SK-MEL-5 (cell line): ENCODE measurements around the gene YPEL2. TPM values are rescaled to one million over a fixed set of nuclear protein-coding genes. Genes with fewer than 3 reads are reported as not detected.
"Not testable (repeated sequence)": the region's sequence is repeated elsewhere in the genome, so short reads cannot be mapped to it uniquely, and the experiment has no call there.

ENCODE experiments used
- DNase-seq: peaks from one replicate; pipeline ENCODE4 v3.0.0-alpha.2; 2016; ENCODE audit warnings: low read depth, low spot score
- in situ Hi-C: cut with HindIII; loops from 2 replicates; pipeline ENCODE4 v1.10.0; 2016; ENCODE audit warnings: low sequenced_read_pairs, high pct_unique_total_duplicates, low pct_unique_long_range_greater_than_20kb
- polyA plus RNA-seq, 2 experiments: library from polyadenylated mRNA; depleted of rRNA; stranded (reverse); fragments of >200 nt; gene quantifications; 2 replicates each; pipeline ENCODE4 v1.2.3, GENCODE V29; 2015
- total RNA-seq: library from RNA; depleted of rRNA; stranded (reverse); fragments of >200 nt; shearing (Covaris generic); gene quantifications from 2 replicates; pipeline ENCODE4 v1.2.3, GENCODE V29; 2014; rRNA removed

Gene YPEL2, protein sequence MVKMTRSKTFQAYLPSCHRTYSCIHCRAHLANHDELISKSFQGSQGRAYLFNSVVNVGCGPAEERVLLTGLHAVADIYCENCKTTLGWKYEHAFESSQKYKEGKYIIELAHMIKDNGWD
- 16.1 and 17.5 TPM in 2 replicates for total RNA-seq
- polyA plus RNA-seq (2015; cell fraction: cytosol; rRNA removed) = 9.5 and 14.6 TPM in 2 replicates
- polyA plus RNA-seq (2015; cell fraction: nucleus; rRNA removed) = 16.7 and 22.1 TPM in 2 replicates

DNA sequence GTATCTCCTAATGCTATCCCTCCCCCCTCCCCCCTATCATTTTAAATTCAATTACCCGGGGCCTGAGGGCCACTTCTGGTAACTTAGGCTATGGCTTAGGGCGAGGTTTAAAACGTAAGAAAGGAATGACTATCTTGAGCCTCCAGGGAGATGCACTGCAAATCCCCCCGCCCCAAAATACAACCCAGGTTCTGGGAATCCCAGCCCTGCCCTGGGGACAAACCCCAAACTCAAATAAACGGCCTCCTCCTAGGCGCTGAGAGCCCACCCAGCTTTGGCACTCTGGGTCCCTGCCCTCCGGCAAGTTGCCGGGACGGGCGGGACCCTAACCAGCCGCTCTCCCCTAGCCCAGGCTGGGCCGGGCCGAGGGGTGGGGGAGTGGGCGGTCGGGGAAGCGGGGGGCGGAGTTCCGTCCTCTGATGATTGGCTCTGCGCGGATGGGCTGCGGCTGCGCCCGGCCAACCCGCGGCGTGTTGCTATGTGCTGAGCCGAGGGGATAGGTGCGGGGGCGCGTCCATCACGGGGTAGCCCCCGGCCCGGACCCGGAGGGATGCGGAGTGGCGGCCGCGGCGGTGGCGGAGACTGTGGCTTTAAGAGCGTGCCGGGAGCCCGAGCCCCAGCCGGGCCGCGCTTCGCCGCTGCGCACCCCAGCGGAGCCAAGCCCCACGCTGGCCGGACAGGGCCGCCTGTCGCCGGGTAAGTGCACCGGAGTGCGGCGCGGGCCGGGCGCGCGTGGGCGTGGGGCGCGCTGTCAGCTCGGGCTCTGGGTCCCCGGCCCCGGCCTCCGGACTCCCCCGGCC lies at the start of gene YPEL2:
TSS of gene YPEL2 (plus strand) at position 527 of the 800 bp plus-strand sequence. CDS start 21,755 bp downstream, outside the sequence.
- DNase-seq = peak; percentile 96

DNA sequence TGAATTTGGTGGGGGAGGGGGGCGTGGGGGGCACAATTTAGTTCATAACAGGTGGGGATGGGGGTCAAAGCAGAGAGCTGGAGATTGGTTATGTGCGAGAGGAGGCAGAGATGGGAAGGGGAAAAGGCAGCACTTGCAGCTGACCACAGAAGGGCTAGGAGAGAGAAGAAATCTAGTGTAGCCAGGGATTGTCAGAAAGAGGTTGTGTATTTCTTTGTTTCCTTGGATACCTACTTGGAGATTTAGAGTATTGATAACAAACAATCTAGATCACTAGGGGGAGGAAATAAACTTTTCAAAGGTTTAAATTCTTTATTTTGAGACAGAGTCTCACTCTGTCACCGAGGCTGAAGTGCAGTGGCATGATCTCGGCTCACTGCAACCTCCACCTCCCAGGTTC lies 47.1 kb upstream of the YPEL2 start:
- in situ Hi-C loops = no loop called here
- no peak for DNase-seq

More for the DNA sequence above, at the start of gene YPEL2:
- in situ Hi-C loops = loop anchor here (10.0 kb wide), 1 partner anchor 103 kb away; no protein-coding TSS in a partner anchor

DNA sequence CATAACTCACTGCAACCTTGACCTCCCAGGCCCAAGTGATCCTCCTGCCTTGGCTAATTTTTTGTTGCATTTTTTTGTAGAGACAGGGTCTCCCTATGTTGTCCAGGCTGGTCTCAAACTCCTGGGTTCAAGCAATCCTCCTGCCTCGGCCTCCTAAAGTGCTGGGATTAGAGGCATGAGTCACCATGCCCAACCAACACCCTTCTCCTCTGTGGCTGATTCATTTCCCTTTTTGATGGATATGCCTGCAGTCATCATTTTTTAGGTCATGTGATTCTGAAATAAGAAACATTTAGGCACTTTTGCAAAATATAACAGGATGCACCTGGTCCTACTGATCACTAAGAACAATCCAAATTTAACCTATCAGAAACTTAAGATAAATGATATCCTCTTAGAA lies 44.0 kb upstream of the YPEL2 start:
- in situ Hi-C loops = no loop called here
- DNase-seq = no peak

DNA sequence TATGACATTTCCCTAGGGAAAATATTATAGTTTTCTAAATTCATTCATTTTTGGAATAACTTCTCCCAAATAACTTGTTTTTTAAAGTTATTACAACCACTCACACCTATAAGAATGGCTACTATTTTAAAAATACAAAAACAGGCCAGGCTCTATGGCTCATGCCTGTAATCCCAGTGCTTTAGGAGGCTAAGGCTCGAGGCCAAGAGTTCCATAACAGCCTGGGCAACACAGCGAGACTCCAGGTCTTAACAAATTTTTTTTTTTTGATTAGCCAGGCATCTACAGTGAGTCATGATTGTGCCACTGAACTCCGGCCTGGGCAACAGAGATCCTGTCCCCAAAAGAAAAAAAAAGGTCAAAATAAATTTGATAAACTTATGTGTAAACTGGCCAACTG lies 43.6 kb upstream of the YPEL2 start:
- no peak for DNase-seq
- in situ Hi-C loops = no loop called here

DNA sequence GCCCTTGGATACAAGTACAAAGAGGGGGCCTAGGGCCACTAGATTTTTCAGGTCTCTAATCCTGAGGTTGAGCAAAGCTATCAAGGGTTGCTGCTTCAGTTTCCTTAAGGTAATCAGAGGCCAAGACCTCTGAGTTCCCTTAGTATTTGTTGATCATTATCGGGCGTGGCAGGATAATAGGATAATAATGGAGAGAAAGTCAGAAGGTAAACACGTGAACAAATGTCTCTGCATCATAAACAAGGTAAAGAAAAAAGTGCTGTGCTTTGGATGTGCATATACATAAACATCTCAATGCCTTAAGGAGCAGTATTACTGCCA lies 41.5 kb upstream of the YPEL2 start:
- no peak for DNase-seq
- in situ Hi-C loops = no loop called here

DNA sequence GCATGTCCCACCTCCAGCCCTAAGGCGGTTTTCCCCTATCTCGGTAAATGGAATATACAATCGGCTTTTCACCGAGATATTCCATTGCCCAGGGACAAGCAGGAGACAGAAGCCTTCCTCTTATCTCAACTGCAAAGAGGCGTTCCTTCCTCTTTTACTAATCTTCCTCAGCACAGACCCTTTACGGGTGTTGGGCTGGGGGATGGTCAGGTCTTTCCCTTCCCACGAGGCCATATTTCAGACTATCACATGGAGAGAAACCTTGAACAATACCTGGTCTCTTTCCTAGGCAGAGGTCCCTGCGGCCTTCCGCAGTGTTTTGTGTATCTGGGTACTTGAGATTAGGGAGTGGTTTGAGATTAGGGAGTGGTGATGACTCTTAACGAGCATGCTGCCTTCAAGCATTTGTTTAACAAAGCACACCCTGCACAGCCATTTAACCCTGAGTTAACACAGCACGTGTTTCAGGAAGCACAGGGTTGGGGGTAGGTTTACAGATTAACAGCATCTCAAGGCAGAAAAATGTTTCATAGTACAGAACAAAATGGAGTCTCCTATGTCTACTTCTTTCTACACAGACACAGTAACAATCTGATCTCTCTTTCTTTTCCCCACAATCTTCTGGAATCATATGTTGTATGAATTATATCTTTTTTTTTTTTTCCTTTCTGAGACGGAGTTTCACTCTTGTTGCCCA lies 41.0 kb upstream of the YPEL2 start:
- in situ Hi-C loops = not testable (repeated sequence)

DNA sequence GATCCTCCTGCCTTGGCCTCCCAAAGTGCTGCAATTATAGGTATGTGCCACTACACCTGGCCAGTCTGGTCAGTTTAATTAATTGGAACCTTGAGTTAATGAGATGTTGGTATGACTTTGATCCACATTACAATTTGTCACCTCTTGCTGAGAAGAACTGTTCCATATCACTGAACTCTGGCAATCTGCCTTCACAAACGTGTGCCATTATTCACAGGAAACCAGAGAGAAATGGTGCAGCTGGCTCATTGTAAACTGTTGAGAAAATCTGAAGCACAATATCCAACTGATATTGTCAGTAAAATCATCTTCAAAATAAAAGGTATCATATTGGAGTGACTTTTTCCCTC lies 39.3 kb upstream of the YPEL2 start:
- in situ Hi-C loops = no loop called here
- no peak for DNase-seq

More for the DNA sequence above, 41.0 kb upstream of the YPEL2 start:
- peak; percentile 55 for DNase-seq

DNA sequence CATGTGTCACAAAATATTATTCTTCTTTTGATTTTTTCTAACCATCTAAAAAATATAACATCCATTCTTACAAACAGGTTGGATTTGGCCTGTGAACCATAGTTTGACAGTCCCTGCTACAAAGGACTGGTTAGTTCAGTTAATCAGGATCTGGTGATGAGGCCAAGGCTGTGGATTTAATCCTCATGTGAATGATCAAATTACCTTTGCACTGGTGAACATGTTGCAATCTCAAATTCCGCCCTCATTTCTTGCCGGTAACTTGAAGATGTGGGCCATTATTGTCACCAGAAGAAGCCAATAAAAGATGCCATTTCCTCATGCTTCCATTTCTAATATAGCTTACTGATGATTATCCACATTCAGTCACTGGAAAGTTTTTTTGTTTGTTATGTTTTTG lies 35.3 kb upstream of the YPEL2 start:
- DNase-seq = no peak
- in situ Hi-C loops = no loop called here

DNA sequence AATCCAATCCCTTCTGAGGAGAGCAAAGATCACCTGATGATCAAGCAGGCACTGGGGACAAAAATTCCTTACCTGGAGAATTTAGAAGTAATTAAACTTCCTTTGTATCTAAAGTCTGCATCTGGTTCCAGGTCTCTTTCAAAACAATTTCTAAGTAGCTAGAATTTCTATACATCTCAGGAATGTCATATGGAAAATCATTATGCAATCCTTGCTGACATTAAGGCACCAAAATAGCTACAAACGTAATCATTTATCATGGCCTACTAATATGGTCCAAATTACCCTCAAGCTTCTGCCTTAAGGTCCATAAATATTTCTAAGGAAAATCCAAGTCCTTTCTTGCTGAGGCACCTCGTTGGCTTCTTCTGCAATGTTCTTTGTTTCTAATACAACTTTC lies 32.9 kb upstream of the YPEL2 start:
- no peak for DNase-seq
- in situ Hi-C loops = no loop called here

DNA sequence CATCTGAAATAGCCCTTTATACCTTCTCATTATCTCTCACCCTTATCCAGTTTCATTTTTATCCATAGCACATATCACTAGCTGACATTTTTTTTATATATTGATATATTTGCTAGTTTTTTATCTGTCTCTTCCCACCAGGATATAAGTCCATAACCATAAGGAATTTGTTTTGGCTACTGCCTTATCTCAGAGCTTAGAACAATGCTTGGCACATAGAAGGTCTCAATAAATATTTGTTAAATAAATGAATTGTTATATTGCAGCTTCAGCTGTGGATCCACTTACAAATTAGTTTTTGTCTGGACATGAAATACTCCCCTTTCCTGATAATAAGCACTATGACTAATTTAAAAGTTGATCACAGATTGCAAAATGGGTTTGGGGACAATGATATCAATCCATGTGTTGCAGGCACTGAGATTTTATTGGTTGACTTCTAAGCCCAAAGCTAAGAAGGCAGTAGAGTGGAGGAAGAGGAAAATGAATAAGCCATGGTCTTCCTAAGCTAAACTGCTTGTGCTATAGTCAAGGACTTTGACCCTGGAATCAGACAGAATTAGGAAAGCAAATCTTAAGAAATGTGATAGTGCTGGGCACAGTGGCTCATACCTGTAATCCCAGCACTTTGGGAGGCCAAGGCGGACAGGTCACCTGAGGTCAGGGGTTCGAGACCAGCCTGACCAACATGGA lies 31.9 kb upstream of the YPEL2 start:
- no peak for DNase-seq
- in situ Hi-C loops = no loop called here

DNA sequence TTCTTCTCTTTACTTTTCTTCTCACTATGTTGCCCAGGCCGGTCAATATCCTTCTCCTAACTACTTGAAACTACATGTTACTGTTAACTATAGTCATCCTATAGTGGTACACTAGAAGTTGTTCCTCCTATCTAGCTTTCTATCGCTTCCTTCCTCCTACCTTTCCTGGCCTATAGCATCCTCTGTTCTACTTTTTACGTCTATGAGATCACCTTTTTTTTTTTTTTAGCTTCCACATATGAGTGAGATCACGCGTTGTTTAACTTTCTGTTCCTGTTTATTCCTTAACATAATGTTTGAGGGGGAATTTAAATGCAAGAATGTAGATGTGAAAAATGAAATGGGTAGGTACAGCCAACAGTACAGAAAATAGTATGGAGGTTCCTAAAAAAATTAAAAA lies 30.5 kb upstream of the YPEL2 start:
- in situ Hi-C loops = no loop called here
- no peak for DNase-seq

DNA sequence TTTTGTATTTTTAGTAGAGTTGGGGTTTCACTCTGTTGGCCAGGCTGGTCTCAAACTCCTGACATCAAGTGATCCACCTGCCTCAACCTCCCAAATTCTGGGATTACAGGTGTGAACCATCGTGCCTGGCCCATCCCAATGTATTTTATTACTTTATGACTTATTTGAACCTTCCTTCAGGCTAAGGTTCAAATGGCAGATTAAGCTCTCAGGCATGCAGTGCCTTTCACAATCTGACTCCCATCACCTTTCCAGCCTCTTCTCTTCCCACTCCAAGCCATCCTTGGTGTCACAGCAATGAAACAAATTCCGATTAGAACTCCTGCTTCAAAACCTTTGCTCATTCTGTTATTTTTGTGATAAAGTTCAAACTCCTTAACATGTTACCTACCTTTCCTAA lies 26.6 kb upstream of the YPEL2 start:
- in situ Hi-C loops = no loop called here
- DNase-seq = no peak

DNA sequence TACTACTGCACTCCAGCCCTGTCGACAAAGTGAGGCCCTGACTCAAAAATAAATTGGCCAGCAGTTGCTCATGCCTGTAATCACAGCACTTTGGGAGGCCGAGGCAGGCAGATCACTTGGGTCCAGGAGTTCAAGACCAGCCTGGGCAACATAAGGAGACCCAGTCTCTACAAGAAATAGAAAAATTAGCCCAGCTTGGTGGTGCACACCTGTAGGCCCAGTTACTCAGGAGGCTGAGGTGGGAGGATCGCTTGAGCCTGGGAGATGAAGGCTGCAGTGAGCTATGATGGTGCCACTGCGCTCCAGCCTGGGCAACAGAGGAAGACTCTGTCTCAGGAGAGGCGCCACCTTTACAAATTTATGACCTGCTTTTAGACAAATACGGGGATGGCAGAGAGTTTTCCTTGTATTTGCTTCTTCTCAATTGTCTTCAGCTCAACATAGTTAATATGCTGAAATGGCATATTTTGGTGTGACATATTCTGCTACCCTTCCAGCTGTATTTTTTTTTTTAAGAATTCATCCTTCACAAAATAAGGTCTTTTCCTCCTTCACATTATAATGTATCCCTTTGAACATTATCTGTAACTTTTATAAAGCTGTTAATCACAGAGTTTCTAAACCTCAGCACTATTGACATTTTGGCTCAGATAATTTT lies 21.1 kb upstream of the YPEL2 start:
- DNase-seq = no peak
- in situ Hi-C loops = no loop called here

DNA sequence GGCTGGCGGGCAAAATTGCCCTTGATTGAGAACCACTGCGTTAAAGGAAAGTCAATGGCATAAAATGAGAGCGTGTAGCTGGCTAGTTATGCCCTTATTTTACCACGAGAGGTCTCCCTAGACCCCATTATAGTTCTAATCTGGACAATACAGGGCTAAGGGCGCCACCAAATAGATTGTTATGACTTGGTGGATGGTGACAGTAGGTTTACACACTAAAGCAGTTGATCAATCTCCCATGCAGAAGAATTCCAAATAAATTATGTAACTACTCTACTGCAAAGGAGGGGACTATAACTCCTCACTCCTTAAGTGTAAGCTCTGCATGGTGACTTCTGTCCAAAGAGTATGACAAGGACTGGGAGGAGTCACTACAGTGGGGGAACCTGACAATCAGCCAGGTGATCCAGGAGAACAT lies 20.4 kb upstream of the YPEL2 start:
- in situ Hi-C loops = no loop called here
- peak; percentile 93 for DNase-seq

DNA sequence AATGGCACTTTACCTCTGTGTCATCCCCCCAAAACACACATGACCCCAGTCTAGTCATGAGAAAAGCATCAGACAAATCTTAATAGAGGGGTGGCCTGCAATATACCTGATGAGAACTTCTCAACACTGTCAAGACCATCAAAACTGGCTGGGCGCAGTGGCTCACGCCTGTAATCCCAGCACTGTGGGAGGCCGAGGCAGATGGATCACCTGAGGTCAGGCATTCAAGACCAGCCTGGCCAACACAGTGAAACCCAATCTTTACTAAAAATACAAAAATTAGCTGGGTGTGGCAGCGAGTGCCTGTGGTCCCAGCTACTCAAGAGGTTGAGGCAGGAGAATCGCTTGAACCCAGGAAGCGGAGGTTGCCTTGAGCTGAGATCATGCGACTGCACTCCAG lies 19.9 kb upstream of the YPEL2 start:
- in situ Hi-C loops, DNase-seq: not testable (repeated sequence)

DNA sequence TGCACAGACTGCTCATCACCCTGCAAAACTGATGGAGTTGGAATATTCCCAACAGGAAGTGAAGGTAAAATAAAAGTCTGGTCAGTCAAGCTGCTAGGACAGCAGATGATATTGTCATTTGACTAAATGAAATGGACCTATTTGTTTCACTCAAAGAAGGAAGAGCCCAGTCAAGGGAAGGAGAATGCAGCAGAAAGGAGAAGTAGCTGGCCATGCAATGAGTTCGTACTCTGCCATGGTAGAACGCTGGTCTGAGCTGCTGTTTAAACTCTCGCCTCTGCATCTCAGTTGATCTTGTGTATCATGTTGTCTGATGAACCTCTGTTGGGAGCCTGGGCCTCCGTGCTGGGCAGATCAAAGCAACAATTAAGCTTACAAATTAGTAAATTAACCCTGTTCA lies 15.6 kb upstream of the YPEL2 start:
- in situ Hi-C loops = no loop called here
- DNase-seq = no peak

DNA sequence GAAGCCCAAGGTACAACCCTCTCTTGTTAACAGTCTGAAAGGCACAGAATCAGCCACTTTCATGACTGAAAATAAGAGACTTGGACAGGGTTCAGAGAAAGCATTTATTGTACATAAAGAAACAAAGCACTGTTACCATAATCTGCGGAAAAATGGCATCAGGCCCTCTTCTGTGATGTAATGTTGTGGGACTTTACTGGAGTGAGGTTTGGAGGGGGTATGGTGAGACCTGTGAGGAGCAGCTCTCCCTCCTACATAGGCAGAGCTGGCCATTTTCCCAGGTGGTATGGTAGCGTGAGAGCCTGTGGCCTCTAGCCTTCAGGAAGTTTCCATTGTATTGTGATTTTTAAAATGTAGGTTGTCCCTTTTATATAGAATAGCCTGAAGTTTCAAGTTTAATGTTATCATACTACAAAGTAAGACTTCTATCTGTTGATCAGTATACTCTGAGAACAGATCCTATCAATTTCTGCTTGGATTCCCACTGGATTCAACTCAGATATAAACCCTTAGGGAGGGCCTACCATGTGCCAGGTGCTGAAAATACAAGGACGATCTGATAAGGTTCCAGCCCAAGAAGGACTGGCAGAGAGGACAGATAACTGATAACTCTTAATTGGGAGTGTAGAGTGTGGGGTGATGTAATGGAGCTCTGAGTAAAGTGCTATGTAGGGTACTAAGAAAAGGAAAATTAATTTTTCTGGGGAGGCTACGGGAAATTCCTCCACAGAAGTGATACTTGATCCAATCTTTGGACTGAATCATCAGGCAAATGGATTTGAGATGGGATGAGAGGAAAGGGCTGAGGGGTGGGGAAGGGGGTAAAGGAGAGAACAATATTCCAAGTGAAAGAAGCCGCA lies 4.1 kb upstream of the YPEL2 start:
- DNase-seq = peak; percentile 44
- in situ Hi-C loops = no loop called here
